OCI-LY1 (cell line): ENCODE measurements around the gene GATA3.

Source experiments
- CTCF ChIP-seq: fragments of 200-600 bp; sonication (generic), shearing (Covaris generic); IDR thresholded peaks from 2 replicates; pipeline ENCODE4 v1.5.1; 2017; ENCODE audit warnings: mild to moderate bottlenecking, antibody characterized with exemption, low read length, moderate library complexity, mixed read lengths
- EZH2 ChIP-seq: fragments of 200-600 bp; sonication (generic), shearing (Covaris generic); IDR thresholded peaks from 2 replicates; pipeline ENCODE4 v1.8.0; 2017; ENCODE audit warnings: borderline replicate concordance, mixed run types, mild to moderate bottlenecking, antibody characterized with exemption, low read length, moderate library complexity, mixed read lengths

- TF ChIP-seq CTCF (no peak), EZH2 (no peak)
Measured at GRCh38 chr10:8085251-8085650, 30.8 kb downstream of the GATA3 start.
